PFSK-1 (cell line): ENCODE results near the gene APBA2.

Source experiments
- FOXP2 ChIP-seq: optimal IDR thresholded peaks from 2 replicates; pipeline ENCODE3; 2011; ENCODE audit warnings: borderline replicate concordance, control low read depth, inconsistent platforms; ENCODE audit not compliant: insufficient read depth; ENCODE audit errors: extremely low read length, extremely low read depth
- POLR2AphosphoS5 ChIP-seq: IDR thresholded peaks from 2 replicates; pipeline ENCODE4 v1.6.1; 2012; ENCODE audit warnings: low read depth, mild to moderate bottlenecking, control low read depth, low read length, moderate library complexity
- REST ChIP-seq, 2 experiments: IDR thresholded peaks; 2 replicates each; pipeline versions ENCODE4 v1.6.1 to v1.8.0; 2011 to 2012; ENCODE audit warnings: low read depth in 2 of 2, low read length in 2 of 2, control low read depth in 1 of 2, inconsistent platforms in 1 of 2, mild to moderate bottlenecking in 1 of 2, moderate library complexity in 1 of 2; ENCODE audit not compliant: insufficient read depth in 1 of 2
- SIN3A ChIP-seq: IDR thresholded peaks from 2 replicates; pipeline ENCODE4 v1.6.1; 2012; ENCODE audit warnings: mild to moderate bottlenecking, low read length, moderate library complexity, borderline replicate concordance; ENCODE audit not compliant: insufficient read depth
- TAF1 ChIP-seq: IDR thresholded peaks from 2 replicates; pipeline ENCODE4 v1.6.1; 2012; ENCODE audit warnings: low read length, control low read depth, borderline replicate concordance; ENCODE audit not compliant: insufficient read depth

APBA2 gene

GRCh38 chr15:29087521-29088285 is 201.9 kb downstream of the APBA2 start:
- no peak for TF ChIP-seq REST (IDR thresholded peaks at IDR 0.05; ENCODE audit: insufficient read depth in 1 of 2, low read depth in 2 of 2, low read length in 2 of 2)
- TF ChIP-seq TAF1 = no peak
- no peak for TF ChIP-seq POLR2AphosphoS5

GRCh38 chr15:29088666-29089065 is 202.9 kb downstream of the APBA2 start:
- no peak for TF ChIP-seq REST (IDR thresholded peaks at IDR 0.05; ENCODE audit: insufficient read depth in 1 of 2, low read depth in 2 of 2, low read length in 2 of 2)
- TF ChIP-seq TAF1 = no peak
- no peak for TF ChIP-seq POLR2AphosphoS5
- TF ChIP-seq SIN3A = no peak
- no peak for TF ChIP-seq FOXP2

- TF ChIP-seq REST (IDR thresholded peaks at IDR 0.05; ENCODE audit: insufficient read depth in 1 of 2, low read depth in 2 of 2, low read length in 2 of 2) (no peak), POLR2AphosphoS5 (no peak), SIN3A (no peak)
Measured at GRCh38 chr15:29089731-29090616, 204.2 kb downstream of the APBA2 start.

GRCh38 chr15:29090617-29091466 is 205.1 kb downstream of the APBA2 start:
- TF ChIP-seq TAF1 (no peak), POLR2AphosphoS5 (no peak), FOXP2 (no peak), SIN3A (no peak), REST (IDR thresholded peaks at IDR 0.05; ENCODE audit: insufficient read depth in 1 of 2, low read depth in 2 of 2, low read length in 2 of 2) (no peak)
